Measurements from ENCODE around the gene CDH13.

CDH13 gene

GRCh38 chr16:82587289-82587688 lies 39.5 kb upstream of the CDH13 start:
- TF ChIP-seq CTCF (IDR thresholded peaks at IDR 0.05; ENCODE audit: low read length, missing control alignments): no peak
- no peak for DNase-seq (ENCODE audit: low read depth)
- no peak overlapping the region for H3K4me3 ChIP-seq (replicated peaks; ENCODE audit: low read depth, low read length)

GRCh38 chr16:82589407-82589806 lies 37.4 kb upstream of the CDH13 start:
- TF ChIP-seq CTCF (IDR thresholded peaks at IDR 0.05; ENCODE audit: low read length, missing control alignments): no peak
- no peak overlapping the region for H3K4me3 ChIP-seq (replicated peaks; ENCODE audit: low read depth, low read length)
- DNase-seq (ENCODE audit: low read depth): no peak

- H3K4me3 ChIP-seq (replicated peaks; ENCODE audit: low read depth, low read length): no peak overlapping the region
- TF ChIP-seq CTCF (IDR thresholded peaks at IDR 0.05; ENCODE audit: low read length, missing control alignments): no peak
- no peak for DNase-seq (ENCODE audit: low read depth)
Measured at GRCh38 chr16:82594114-82594513, 32.7 kb upstream of the CDH13 start.

- no peak overlapping the region for H3K4me3 ChIP-seq (replicated peaks; ENCODE audit: low read depth, low read length)
- TF ChIP-seq CTCF (IDR thresholded peaks at IDR 0.05; ENCODE audit: low read length, missing control alignments): no peak
Measured at GRCh38 chr16:82598771-82599170, 28.0 kb upstream of the CDH13 start.

GRCh38 chr16:82601989-82602640 lies 24.7 kb upstream of the CDH13 start:
- H3K4me3 ChIP-seq (replicated peaks; ENCODE audit: low read depth, low read length): no peak overlapping the region
- no peak for DNase-seq (ENCODE audit: low read depth)
- no peak for TF ChIP-seq CTCF (IDR thresholded peaks at IDR 0.05; ENCODE audit: low read length, missing control alignments)

More at GRCh38 chr16:82598771-82599170, 28.0 kb upstream of the CDH13 start:
- DNase-seq (ENCODE audit: low read depth): no peak

GRCh38 chr16:82603784-82604411 lies 22.9 kb upstream of the CDH13 start:
- peak; percentile 77 for DNase-seq (ENCODE audit: low read depth)
- TF ChIP-seq CTCF (IDR thresholded peaks at IDR 0.05; ENCODE audit: low read length, missing control alignments): peak; percentile 85
- H3K4me3 ChIP-seq (replicated peaks; ENCODE audit: low read depth, low read length): no peak overlapping the region

GRCh38 chr16:82605076-82605475 lies 21.7 kb upstream of the CDH13 start:
- no peak for TF ChIP-seq CTCF (IDR thresholded peaks at IDR 0.05; ENCODE audit: low read length, missing control alignments)

More at GRCh38 chr16:82605076-82605475, 21.7 kb upstream of the CDH13 start:
- H3K4me3 ChIP-seq (replicated peaks; ENCODE audit: low read depth, low read length): no peak overlapping the region
- DNase-seq (ENCODE audit: low read depth): no peak

All from fibroblast of pulmonary artery (primary cell).